HG03066 (cell line): ENCODE data around the gene MPLKIP.
"Not testable (repeated sequence)": the region's sequence is repeated elsewhere in the genome, so short reads cannot be mapped to it uniquely, and the experiment has no call there.

Source experiments
- ATAC-seq: cut with Tn5 transposase; IDR thresholded peaks from one replicate; pipeline ENCODE4 v1.9.1; 2021; ENCODE audit warnings: low read depth; ENCODE audit not compliant: unreplicated experiment

MPLKIP gene

DNA sequence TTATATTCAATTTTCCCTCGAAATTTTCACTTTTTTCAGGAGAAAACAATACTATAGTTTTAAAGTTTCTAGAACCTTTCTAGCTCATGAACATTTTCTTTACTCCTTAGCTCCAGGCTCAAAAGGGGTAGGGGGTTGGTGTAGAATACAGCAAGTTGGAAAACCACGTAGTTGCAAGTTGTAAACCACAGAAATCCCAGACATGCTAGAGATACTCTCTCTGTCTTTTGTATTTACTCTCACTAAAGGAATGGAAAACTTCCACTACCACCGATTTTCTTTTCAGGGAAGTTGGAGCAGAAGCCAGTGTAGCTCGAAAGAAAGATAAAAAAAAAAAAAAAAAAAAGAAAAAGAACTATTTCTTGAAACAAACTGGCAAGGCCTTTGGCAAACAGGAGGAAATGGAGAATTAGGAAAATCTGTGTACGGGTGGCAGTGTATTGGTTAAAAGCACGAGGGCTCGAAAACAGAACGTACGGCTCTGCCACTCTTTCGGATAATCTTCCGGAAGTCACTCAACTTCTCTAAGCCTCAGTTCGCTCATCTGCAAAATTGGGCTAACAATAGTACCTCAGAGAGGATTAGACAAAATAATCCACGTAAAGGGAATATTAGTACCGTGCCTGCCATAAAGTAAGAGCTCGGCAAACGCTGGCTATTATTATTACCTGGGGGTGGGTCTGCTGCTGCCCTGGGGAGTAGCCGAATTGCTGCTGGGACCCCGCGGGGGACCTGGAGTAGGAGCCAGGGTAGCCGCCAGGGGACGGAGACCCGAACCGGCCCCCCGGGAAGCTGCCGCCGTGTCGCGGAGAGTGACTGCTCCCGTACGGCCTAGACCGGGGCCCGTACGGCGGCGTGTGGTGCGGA, 628 bp downstream of the MPLKIP start:
- peak; percentile 47 for ATAC-seq

DNA sequence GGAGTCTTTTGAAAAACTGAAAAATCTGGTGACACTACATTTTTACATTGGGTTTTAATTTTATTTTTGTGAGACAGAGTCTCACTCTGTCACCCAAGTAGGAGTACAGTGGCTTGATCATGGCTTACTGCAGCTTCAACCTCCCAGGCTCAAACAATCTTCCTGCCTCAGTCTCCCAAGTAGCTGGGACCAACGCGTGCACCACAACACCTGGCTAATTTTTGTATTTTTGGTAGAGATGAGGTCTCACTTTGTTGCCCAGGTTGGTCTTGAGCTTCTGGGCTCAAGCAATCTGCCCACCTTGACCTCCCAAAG, 11.5 kb downstream of the MPLKIP start:
- no peak for ATAC-seq

DNA sequence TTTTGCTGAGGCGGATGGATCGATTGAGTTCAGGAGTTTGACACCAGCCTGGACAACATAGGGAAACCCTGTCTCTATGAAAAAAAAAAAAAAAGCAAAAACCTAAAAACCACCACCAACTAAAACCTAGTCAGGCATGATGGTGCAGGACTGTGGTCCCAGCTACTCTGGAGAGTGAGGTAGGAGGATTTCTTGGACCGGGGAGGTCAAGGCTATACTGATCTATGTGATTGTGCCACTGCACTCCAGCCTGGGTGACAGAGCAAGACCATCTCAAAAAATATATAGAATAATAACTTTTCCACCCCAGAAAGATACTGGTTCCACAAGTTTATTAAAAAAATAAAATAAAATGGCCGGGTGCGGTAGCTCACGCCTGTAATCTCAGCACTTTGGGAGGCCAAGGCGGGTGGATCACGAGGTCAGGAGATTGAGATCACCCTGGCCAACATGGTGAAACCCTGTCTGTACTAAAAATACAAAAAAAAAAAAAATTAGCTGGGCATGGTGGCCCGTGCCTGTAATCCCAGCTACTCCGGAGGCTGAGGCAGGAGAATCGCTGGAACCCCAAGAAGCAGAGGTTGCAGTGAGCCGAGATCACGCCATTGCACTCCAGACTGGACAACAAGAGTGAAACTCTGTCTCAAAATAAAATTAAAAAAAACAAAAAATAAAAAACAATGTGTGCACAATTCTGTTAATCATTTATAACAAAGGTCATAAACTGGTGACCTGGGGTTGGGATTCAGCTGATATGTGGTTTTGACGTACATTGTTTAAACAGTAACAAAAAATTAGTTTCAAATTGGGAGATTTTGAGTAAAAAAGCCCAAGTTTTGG, 12.1 kb downstream of the MPLKIP start:
- ATAC-seq: not testable (repeated sequence)

DNA sequence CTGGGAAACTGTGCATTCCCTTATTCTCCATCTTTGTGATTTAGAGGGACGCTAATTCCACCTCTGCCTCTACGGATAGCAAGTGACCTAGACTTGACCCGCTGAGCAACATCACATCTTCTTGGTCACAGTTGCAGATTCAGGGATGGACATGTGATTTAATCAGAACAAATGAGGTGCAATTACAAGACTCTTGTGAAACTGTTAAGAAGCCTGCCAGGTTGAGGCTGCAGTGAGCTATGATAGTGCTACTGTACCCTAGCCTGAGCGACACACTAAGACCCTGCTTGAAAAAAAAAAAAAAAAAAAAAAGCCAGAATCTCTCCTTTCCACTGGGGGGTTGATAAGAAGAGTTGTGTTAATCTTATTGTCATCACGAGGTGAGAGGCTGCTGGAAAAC, 14.4 kb downstream of the MPLKIP start:
- no peak for ATAC-seq

DNA sequence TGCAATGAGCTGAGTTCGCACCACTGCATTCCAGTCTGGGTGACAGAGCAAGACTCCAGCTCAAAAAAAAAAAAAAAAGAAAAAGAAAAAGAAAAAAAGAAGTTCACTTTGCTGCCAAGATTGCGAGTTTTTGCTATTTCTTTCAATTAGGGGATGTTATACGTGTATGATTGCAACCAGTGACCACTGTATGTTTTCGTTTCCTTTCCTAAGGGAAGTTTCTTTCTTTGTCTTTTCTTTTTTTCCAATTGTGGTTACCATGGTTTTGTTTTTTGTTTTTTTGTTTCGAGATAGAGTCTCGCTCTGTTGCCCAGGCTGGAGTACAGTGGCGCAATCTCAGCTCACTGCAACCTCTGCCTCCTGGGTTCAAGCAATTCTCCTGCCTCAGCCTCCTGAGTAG, 16.2 kb downstream of the MPLKIP start:
- ATAC-seq: not testable (repeated sequence)

DNA sequence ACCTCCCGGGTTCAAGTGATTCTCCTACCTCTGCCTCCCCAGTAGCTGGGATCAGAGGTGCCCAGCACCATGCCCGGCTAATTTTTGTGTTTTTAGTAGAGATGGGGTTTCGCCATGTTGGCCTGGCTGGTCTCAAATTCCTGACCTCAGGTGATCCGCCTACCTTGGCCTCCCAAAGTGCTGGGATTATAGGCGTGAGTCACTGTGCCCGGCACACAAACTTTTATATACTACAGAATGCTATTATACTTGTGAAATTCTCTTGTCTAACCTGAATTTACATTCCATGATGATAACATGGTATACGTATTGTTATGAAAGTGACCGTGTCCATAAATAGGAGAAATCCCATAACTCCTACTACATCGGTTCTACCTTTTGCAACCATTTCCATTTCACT, 17.2 kb downstream of the MPLKIP start:
- ATAC-seq: not testable (repeated sequence)

DNA sequence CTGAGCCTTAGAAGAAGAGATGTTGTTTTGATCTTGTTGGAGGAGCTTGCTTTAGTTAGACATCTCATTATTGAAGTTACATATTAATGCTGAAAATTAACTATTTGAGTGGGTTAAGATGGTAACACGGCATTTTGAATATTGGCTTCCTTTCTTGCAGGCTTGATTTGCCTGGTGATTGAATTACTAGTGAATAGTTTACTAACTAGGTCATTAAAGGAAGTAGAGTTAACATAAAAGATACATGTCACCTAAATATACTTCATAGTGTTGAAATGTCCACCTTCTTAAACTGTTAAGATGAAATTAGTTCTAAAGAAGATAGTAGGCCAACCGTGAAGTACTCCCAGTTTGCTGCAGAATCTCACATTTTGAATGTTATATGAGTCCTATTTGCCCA, 18.5 kb downstream of the MPLKIP start:
- ATAC-seq: no peak

DNA sequence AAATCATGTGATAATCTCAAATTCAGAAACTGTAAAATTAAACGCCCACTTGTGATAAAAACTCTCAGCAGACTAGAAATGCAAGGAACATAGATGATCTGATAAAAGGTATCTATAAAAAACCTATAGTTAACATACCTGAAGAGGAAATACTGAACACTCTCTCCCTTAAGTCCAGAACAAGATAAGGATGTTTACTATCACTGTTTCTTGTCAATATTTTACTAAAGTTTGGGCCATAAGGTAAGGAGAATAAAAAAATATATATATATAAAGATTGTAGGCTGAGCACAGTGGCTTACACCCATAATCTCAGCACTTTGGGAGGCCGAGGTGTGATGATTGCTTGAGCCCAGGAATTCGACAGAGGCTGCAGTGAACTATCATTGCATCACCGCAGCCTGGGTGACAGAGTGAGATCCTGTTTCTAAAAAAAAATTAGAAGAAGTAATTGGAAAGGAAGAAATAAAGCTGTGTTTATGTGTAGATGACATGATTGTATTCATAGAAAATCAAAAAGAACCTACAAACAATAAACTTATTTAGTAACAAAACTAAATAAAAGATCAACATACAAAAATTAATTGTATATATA, 28.4 kb downstream of the MPLKIP start:
- ATAC-seq: no peak

DNA sequence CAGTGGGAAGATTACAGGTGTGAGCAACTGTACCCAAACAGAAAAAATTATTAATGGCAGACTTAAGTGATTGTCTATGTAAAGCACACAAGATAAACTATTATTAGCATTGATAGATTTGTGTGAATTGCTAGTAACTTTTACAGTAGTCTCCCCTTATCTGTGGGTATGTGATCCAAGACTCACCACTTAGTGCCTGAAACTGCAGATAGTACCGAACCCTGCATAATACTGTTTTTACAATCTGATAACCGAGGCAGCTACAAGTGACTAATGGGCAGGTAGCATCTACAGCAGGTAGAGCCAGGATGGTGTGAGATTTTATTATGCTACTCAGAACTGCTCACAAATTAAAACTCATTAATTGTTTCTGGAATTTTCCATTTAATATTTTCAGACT, 31.5 kb downstream of the MPLKIP start:
- ATAC-seq: no peak

DNA sequence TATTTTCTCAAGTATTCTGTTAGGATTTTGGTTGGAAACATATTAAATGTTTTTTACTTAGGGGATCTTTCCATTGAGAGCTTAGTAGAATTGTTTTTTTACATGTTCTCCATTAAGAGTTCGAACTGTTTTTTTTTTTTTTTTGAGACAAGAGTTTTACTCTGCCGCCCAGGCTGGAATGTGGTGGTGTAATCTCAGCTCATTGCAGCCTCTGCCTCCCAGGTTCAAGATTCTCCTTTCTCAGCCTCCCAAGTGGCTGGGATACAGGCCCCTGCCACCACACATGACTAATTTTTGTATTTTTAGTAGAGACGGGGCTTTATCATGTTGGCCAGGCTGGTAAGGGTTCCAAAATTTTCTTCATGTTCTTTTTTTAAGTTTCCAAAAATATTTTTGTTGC, 33.2 kb downstream of the MPLKIP start:
- ATAC-seq: no peak

DNA sequence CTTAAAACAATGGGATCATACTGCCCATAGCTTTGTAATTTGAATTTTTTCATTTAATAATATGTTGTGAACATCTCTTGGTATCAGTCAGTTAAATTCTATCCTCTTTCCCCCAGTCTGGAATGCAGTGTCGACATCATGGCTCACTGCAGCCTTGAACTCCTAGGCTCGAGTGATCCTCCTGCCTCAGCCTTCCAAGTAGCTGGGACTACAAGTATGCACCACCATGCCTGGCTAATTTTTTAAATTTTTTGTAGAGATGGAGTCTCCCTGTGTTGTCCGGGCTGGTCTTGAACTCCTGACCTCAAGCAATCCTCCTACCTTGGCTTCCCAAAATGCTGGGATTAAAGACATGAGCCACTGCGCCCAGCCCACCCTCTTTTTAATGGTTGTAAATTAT, 34.6 kb downstream of the MPLKIP start:
- ATAC-seq: no peak

DNA sequence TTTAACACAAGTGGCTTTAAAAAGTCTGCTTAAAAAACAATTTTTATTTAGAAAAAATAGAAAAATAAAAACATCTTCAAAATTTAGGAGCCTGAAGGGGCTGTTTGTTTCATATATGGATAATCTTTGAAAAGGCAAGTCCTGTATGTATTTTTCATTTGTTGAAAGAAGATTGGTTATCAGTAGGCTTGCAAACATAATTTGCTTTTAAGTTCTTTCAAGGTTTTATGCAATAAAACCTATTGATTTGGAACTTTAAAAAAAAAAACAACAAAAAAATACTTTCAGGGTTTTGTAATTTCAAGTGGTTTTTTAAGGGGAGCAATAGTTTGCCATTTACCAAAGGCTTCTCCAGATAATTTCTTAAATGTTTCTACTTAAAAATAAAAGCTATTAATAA, 35.6 kb downstream of the MPLKIP start:
- ATAC-seq: no peak

DNA sequence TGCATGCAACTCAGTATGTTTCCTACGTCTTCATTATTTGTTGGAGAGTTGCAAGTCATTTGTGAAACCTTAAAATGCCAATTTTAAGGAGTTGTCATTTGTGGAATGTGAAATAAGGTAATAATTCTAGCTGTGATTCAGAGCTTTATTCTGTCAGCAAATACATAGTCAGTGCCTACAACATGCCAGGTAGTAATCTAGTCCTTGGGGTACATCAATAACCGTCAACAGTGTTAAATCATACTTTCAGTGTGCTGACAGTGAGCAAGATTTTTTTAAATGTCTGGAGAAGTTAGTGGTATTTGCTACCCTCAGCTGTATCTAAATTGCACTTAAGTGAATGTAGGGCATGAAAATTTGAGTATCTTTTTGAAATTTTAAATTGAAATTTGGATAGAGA, 36.7 kb downstream of the MPLKIP start:
- ATAC-seq: no peak

DNA sequence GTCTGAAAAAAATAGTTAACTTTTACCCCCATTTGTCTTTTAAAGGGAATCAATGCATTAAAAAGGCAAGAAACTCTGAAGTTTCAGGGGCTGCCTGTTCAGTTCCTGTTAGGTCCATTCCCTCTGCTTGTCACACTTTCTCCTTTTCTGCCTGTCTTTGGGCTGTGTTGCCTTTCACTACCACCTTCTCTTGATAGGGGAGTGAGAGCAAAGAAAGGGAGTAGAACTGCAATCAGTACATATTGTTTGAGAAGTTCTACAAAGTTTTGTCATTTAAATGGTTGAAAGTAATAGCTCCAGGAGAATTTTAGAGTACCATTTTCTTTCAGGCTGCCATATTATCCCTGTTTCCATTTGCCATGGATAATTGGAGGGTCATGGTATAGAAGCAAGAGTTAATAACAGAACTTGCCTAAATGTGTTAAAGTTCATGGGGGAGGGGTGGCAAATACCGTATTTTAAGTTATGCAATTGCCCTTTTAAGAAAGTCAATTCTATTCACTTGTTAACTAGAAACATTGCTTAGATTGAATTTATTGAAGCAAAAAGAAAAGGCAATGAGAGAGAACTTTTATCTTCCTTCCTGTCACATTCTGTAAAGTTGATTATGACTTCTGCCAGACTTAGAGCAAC, 38.6 kb downstream of the MPLKIP start:
- ATAC-seq: no peak

DNA sequence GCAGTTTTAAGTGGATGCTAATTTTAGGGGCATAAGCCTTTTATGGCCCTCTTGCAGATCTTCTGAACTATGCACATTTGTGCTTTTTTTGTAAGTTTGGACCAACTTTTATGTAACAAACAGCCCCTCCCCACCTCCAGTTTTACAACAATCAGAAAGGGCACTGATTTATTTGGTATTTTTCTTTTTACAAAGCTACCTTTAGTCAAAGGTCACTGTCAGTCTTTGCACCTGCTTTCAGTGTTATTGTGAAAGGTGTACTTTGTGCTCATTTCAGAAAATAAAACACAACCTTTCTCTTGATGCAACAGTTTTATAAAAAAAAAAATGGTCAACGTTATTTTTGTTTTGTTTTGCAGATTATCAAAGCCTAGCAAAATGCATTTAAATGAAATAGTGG, 39.2 kb downstream of the MPLKIP start:
- ATAC-seq: no peak

DNA sequence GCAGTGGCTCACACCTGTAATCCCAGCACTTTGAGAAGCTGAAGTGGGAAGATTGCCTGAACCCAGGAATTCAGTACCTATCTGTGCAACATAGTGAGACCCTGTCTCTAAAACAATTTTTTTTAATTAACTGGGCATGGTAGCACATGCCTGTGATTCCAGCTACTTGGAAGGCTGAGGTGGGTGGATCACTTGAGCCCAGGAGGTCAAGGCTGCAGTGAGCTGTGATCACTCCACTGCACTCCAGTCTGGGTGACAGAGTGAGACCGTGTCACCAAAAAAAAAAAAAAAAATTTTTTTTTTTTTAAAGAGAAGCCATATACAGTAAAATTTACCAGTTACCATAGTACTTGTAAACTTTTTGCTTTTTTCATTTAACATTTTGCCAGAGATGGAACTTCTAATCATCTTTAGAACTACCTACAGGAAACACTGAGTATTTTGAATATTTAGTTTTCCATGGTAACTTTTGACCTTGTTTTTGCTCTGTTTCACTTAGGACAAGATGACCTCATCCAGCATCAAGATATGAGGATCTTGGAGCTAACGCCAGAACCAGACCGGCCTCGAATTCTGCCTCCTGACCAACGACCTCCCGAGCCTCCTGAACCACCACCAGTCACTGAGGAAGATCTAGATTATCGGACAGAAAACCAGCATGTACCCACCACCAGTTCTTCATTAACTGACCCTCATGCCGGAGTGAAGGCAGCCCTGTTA, 40.6 kb downstream of the MPLKIP start:
- ATAC-seq: no peak

DNA sequence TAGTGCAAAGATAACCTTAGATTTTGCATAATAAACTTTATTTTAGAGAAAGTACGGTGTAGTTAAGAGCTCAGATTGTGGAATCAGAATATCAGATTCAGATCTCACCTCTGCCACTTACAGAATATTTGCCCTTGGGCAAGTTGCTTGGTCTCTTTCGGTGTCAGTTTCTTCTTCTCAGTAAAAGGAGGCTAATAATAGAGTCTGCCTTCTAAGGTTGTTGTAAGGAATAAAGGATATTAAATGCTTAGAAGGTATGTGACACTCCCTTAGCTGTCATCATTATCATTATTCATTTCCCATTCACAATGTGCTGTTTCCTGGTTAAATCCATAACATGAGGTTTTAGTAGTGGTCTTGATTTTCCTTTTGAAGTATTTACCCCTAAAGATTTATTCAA, 42.2 kb downstream of the MPLKIP start:
- ATAC-seq: no peak

DNA sequence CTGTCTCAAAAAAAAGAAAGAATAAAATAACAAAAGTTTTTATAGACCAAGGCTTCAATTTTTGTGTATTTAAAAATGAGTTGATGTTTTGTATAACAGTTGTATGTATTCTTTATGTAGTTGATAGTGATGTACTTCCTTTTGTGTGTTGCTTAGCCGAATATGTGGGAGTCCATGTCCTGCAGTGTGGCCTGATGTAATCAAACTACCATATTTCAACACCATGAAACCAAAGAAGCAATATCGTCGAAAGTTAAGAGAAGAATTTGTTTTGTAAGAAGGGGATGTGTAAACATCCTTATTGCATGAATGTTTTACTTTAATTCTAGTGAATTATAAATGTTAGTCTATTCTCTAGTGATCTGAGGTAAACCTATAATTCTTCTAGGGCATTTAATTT, 56.6 kb downstream of the MPLKIP start:
- no peak for ATAC-seq
